Fibroblast of lung (primary cell): ENCODE data around the gene CALML6. TPM values are rescaled to one million over a fixed set of nuclear protein-coding genes. Genes with fewer than 3 reads are reported as not detected.

ENCODE experiments used
- DNase-seq, 2 donors: peaks; one replicate each; pipeline versions ENCODE4 v3.0.0 to v3.0.0-alpha.2; 2010; ENCODE audit warnings: low read depth in 2 of 2
- H2AFZ ChIP-seq: 2 replicates; pipeline ENCODE4 v1.5.1; 2012; ENCODE audit warnings: low read length, control low read depth, inconsistent platforms
- H3K27ac ChIP-seq: 2 replicates; pipeline ENCODE4 v1.5.1; 2011; ENCODE audit warnings: low read length, control low read depth; ENCODE audit not compliant: insufficient read depth
- H3K27me3 ChIP-seq: 2 replicates; pipeline ENCODE4 v1.5.1; 2011; ENCODE audit warnings: mild to moderate bottlenecking, low read length; ENCODE audit not compliant: control insufficient read depth, insufficient read depth
- H3K36me3 ChIP-seq: 2 replicates; pipeline ENCODE4 v1.5.1; 2011; ENCODE audit warnings: low read length; ENCODE audit not compliant: control insufficient read depth, insufficient read depth
- H3K4me1 ChIP-seq: 2 replicates; pipeline ENCODE4 v1.5.1; 2011; ENCODE audit warnings: low read length; ENCODE audit not compliant: control insufficient read depth, insufficient read depth; ENCODE audit errors: extremely low read depth
- H3K4me2 ChIP-seq: 2 replicates; pipeline ENCODE4 v1.5.1; 2011; ENCODE audit warnings: low read length, control low read depth; ENCODE audit not compliant: insufficient read depth; ENCODE audit errors: extremely low read depth
- H3K4me3 ChIP-seq, 4 experiments: fragments of 200-600 bp in 1 of 4; sonication (generic) in 1 of 4; replicated peaks in 1 of 4; 2 replicates each; pipeline ENCODE4 v1.5.1; 2011 to 2016; ENCODE audit warnings: low read length in 4 of 4, low read depth in 3 of 4, mild to moderate bottlenecking in 3 of 4, control low read depth in 2 of 4, inconsistent platforms in 1 of 4, mixed read lengths in 1 of 4; ENCODE audit not compliant: insufficient read depth in 1 of 4; ENCODE audit errors: control extremely low read depth in 1 of 4
- H3K79me2 ChIP-seq: 2 replicates; pipeline ENCODE4 v1.5.1; 2012; ENCODE audit warnings: mild to moderate bottlenecking, low read length, inconsistent platforms; ENCODE audit not compliant: control insufficient read depth, insufficient read depth
- H3K9ac ChIP-seq: 2 replicates; pipeline ENCODE4 v1.5.1; 2011; ENCODE audit warnings: mild to moderate bottlenecking, low read length, control low read depth; ENCODE audit not compliant: insufficient read depth
- H3K9me3 ChIP-seq: 2 replicates; pipeline ENCODE4 v1.5.1; 2012; ENCODE audit warnings: low read depth, low read length; ENCODE audit not compliant: control insufficient read depth, insufficient read depth
- H4K20me1 ChIP-seq: 2 replicates; pipeline ENCODE4 v1.5.1; 2011; ENCODE audit warnings: low read length; ENCODE audit not compliant: control insufficient read depth, insufficient read depth; ENCODE audit errors: extremely low read depth
- CTCF ChIP-seq, 2 donors: IDR thresholded peaks in 1 of 2; conservative IDR thresholded peaks in 1 of 2; 1 replicate in 1 of 2; 2 replicates in 1 of 2; pipeline ENCODE4 v1.5.1; 2011 to 2012; ENCODE audit warnings: low read length in 2 of 2, control low read depth in 1 of 2, inconsistent platforms in 1 of 2, low read depth in 1 of 2, mild to moderate bottlenecking in 1 of 2
- EZH2 ChIP-seq: IDR thresholded peaks from 2 replicates; pipeline ENCODE4 v1.5.1; 2012; ENCODE audit warnings: low read length, control low read depth, mild to moderate bottlenecking; ENCODE audit errors: missing control alignments
- polyA plus RNA-seq, 2 donors: library from polyadenylated mRNA; depleted of rRNA in 1 of 2; stranded (reverse) in 1 of 2; unstranded in 1 of 2; fragments of >200 nt; gene quantifications; 2 replicates each; pipeline ENCODE4 v1.2.1, GENCODE V29; 2011 to 2012; ENCODE audit warnings: missing spikeins in 1 of 2
- total RNA-seq: library from RNA; depleted of rRNA; stranded (reverse); fragments of >200 nt; gene quantifications from 2 replicates; pipeline ENCODE4 v1.2.1, GENCODE V29; 2014

The CALML6 gene
- total and polyA plus RNA-seq, 2 donors (not counting 1 experiment from before 2014, with no cell fraction given), result 0.09 to 0.17 TPM

DNA sequence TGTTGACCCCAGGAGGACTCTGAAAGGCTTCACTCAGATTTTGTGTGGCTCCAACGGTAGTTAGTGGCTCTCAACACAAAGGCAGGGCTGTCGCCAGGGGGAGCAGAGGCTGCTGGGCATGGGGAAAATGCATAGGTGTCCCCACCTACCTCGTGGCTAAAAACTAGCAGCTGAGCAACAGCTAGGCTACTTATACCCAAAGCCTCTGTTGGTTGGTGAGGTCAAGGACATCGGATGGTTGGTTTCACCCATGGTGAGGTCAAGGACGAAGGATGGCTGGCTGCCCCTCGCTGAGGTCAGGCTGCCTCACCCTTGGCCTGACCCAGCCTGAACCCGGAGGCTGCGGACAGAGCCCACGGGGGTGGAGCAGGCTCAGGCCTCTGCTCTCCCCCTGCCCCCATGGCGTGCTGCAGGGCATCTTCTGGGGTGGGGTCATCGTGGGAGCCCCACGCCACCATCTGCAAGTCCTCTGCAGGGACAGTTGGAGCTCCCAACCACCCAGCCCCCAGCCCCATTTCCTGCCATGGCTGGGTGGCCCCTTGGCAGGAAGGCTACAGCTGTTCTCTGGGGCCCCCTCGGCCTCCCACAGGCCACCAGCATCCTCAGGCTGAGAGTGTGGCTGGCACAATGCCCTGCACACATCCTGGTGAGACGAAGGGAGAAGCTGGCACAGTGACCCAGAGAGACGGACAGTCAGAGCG is 15.6 kb upstream of the CALML6 start:
- no peak overlapping the region for H2AFZ ChIP-seq
- no peak overlapping the region for H3K4me2 ChIP-seq
- no peaks in the 10 kb centered on the region for H3K36me3 ChIP-seq
- H3K4me3 ChIP-seq, result no peak overlapping the region
- DNase-seq, result no peak
- no peak for TF ChIP-seq EZH2
- no peak for TF ChIP-seq CTCF (conservative IDR thresholded peaks at IDR 0.05 in 1 of 2, IDR thresholded peaks at IDR 0.05 in 1 of 2; ENCODE audit: low read depth in 1 of 2, low read length in 2 of 2)
- H3K9me3 ChIP-seq, result no peaks in the 10 kb centered on the region
- no peaks in the 10 kb centered on the region for H3K79me2 ChIP-seq
- H3K27me3 ChIP-seq, result no peaks in the 10 kb centered on the region
- H3K4me1 ChIP-seq, result no peaks in the 10 kb centered on the region
- H3K27ac ChIP-seq, result no peak overlapping the region
- H3K9ac ChIP-seq, result no peak overlapping the region
- no peaks in the 10 kb centered on the region for H4K20me1 ChIP-seq

DNA sequence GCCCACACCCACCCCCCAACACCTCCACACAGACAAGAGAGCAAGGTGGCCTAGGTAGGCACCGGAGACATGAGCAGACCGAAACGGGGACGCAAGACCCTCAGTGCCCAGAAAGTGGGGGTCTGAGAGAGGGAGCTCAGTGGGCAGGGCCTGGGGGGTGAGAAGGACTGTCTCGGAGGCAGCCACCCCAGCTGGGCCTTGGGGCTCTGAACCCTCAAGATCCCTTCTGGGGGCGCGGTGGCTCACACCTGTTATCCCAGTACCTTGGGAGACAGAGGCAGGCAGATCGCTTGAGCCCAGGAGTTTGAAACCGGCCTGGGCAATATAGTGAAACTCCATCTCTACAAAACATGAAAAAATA is 15.1 kb upstream of the CALML6 start:
- DNase-seq, result no peak
- Histone ChIP-seq H3K4me1 (no peaks in the 10 kb centered on the region), H2AFZ (no peak overlapping the region), H3K4me2 (no peak overlapping the region), H3K9ac (no peak overlapping the region), H3K79me2 (no peaks in the 10 kb centered on the region), H3K4me3 (no peak overlapping the region), H3K36me3 (no peaks in the 10 kb centered on the region), H4K20me1 (no peaks in the 10 kb centered on the region), H3K27me3 (no peaks in the 10 kb centered on the region), H3K9me3 (no peaks in the 10 kb centered on the region), H3K27ac (no peak overlapping the region)
- TF ChIP-seq CTCF (conservative IDR thresholded peaks at IDR 0.05 in 1 of 2, IDR thresholded peaks at IDR 0.05 in 1 of 2; ENCODE audit: low read depth in 1 of 2, low read length in 2 of 2) (no peak), EZH2 (no peak)

DNA sequence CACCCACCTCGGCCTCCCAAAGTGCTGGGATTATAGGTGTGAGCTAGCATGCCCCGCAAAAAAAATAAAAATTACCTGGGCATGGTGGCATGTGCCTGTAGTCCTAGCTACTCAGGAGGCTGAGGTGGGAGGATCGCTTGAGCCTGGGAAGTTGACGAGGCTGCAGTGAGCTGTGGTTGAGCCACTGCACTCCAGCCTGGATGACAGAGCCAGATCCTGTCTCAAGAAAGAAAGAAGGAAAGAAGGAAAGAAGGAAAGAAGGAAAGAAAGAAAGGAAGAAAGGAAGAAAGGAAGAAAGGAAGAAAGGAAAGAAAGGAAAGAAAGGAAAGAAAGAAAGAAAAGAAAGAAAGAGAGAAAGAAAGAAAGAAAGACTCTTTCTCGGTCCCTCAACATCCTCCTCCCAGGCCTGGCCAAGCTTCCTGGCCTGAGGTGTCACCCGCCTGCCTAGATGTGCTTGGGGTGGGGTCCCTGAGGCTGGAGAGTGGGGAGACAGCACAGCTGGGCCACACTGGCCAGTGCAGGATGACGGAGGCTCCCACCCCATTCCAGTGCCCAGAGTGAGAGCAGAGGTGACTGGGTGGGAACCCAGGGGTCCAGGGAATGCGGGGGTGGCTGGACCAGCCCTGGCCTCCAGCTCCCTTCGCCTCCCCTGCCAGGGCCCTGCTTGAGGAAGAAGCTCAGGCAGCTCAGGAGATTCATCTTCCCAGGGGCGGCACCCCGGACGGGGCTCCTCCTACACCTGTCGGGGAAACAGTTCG is 14.0 kb upstream of the CALML6 start:
- H3K9ac ChIP-seq, result no peak overlapping the region
- no peaks in the 10 kb centered on the region for H3K9me3 ChIP-seq
- no peaks in the 10 kb centered on the region for H3K4me1 ChIP-seq
- H3K36me3 ChIP-seq, result no peaks in the 10 kb centered on the region
- no peak overlapping the region for H3K4me2 ChIP-seq
- H3K27ac ChIP-seq, result no peak overlapping the region
- no peaks in the 10 kb centered on the region for H4K20me1 ChIP-seq
- no peak for DNase-seq
- no peaks in the 10 kb centered on the region for H3K79me2 ChIP-seq
- no peak overlapping the region for H3K4me3 ChIP-seq
- H3K27me3 ChIP-seq, result no peaks in the 10 kb centered on the region
- H2AFZ ChIP-seq, result no peak overlapping the region
- no peak for TF ChIP-seq EZH2
- TF ChIP-seq CTCF (conservative IDR thresholded peaks at IDR 0.05 in 1 of 2, IDR thresholded peaks at IDR 0.05 in 1 of 2; ENCODE audit: low read depth in 1 of 2, low read length in 2 of 2), result no peak
